GM18505 (cell line): ENCODE measurements around the gene CAND2.
"Not testable (repeated sequence)": the region's sequence is repeated elsewhere in the genome, so short reads cannot be mapped to it uniquely, and the experiment has no call there.

Experiments used
- ATAC-seq: cut with Tn5 transposase; IDR thresholded peaks from one replicate; pipeline ENCODE4 v1.9.1; 2021; ENCODE audit not compliant: unreplicated experiment
- POLR2A ChIP-seq: IDR thresholded peaks from 4 replicates; pipeline ENCODE4 v1.6.1; 2011; ENCODE audit warnings: borderline replicate concordance; ENCODE audit not compliant: insufficient read depth, insufficient read length; ENCODE audit errors: extremely low read depth

The CAND2 gene

GRCh38 chr3:12852201-12852600 lies 55.7 kb downstream of the CAND2 start:
- ATAC-seq, result no peak
- no peak for TF ChIP-seq POLR2A

GRCh38 chr3:12853847-12854246 lies 57.4 kb downstream of the CAND2 start:
- ATAC-seq, result not testable (repeated sequence)

- no peak for TF ChIP-seq POLR2A
- ATAC-seq, result no peak
Measured at GRCh38 chr3:12854565-12854964, 58.1 kb downstream of the CAND2 start.

GRCh38 chr3:12856626-12857025 lies 60.1 kb downstream of the CAND2 start:
- ATAC-seq, result no peak
- no peak for TF ChIP-seq POLR2A

- TF ChIP-seq POLR2A, result no peak
- ATAC-seq, result no peak
Measured at GRCh38 chr3:12859840-12860239, 63.4 kb downstream of the CAND2 start.

GRCh38 chr3:12861611-12862010 lies 65.1 kb downstream of the CAND2 start:
- no peak for TF ChIP-seq POLR2A
- ATAC-seq, result no peak

GRCh38 chr3:12862387-12862786 lies 65.9 kb downstream of the CAND2 start:
- no peak for TF ChIP-seq POLR2A
- ATAC-seq, result no peak

GRCh38 chr3:12865271-12865670 lies 68.8 kb downstream of the CAND2 start:
- TF ChIP-seq POLR2A, result no peak
- ATAC-seq, result no peak

GRCh38 chr3:12866836-12867235 lies 70.4 kb downstream of the CAND2 start:
- ATAC-seq, result no peak

GRCh38 chr3:12868039-12869034 lies 71.9 kb downstream of the CAND2 start:
- no peak for ATAC-seq

More at GRCh38 chr3:12866836-12867235, 70.4 kb downstream of the CAND2 start:
- TF ChIP-seq POLR2A, result no peak

GRCh38 chr3:12869035-12869621 lies 72.6 kb downstream of the CAND2 start:
- ATAC-seq, result no peak
- TF ChIP-seq POLR2A, result no peak

More at GRCh38 chr3:12868039-12869034, 71.9 kb downstream of the CAND2 start:
- no peak for TF ChIP-seq POLR2A

- ATAC-seq, result no peak
- TF ChIP-seq POLR2A, result no peak
Measured at GRCh38 chr3:12870942-12871341, 74.5 kb downstream of the CAND2 start.

- no peak for ATAC-seq
- TF ChIP-seq POLR2A, result no peak
Measured at GRCh38 chr3:12871404-12871983, 75.0 kb downstream of the CAND2 start.
